Lower leg skin (tissue), 4 donors: ENCODE data around the gene CEP192. TPM values are rescaled to one million over a fixed set of nuclear protein-coding genes. Genes with fewer than 3 reads are reported as not detected.

Experiments
- DNase-seq, 2 donors: peaks; one replicate each; pipeline ENCODE4 v3.0.0-alpha.2; 2019; ENCODE audit warnings: low spot score in 2 of 2
- H3K4me3 ChIP-seq: fragments of 200-600 bp; sonication (generic); 2 replicates; pipeline ENCODE4 v1.5.1; 2017; ENCODE audit warnings: mild to moderate bottlenecking, low read depth; ENCODE audit not compliant: poor library complexity, severe bottlenecking
- POLR2A ChIP-seq, 2 donors: fragments of 450-650 bp; IDR thresholded peaks; one replicate each; pipeline ENCODE4 v1.6.1; 2016 to 2017; ENCODE audit warnings: antibody characterized with exemption in 2 of 2, mild to moderate bottlenecking in 1 of 2, moderate library complexity in 1 of 2
- WGBS, 2 donors: methylation state at CpG; one replicate each; pipeline ENCODE4 v1.1.5; 2018; 5-methylcytosine and 5-hydroxymethylcytosine counted together
- intact Hi-C: fragments of 100-400 bp; cut with DNase I; formaldehyde crosslinking; loops from one replicate; pipeline ENCODE4 v1.15.0; 2023; ENCODE audit warnings: low total_unique reads
- total RNA-seq, 4 donors: library from RNA; depleted of rRNA; stranded (reverse); fragments of >200 nt; gene quantifications; one replicate each; pipeline ENCODE4 v1.1.0, GENCODE V29; 2016
- TF ChIP-seq, protein P1 (sequence below), 3 donors: fragments of 450-650 bp; IDR thresholded peaks; one replicate each; pipeline ENCODE4 v1.5.1; 2016; ENCODE audit warnings: antibody characterized with exemption in 3 of 3, mild to moderate bottlenecking in 3 of 3, moderate library complexity in 2 of 3

CEP192 gene
- total RNA-seq, 4 donors from 2014 or later, result 12.6 to 17.5 (median 14.8) TPM

DNA sequence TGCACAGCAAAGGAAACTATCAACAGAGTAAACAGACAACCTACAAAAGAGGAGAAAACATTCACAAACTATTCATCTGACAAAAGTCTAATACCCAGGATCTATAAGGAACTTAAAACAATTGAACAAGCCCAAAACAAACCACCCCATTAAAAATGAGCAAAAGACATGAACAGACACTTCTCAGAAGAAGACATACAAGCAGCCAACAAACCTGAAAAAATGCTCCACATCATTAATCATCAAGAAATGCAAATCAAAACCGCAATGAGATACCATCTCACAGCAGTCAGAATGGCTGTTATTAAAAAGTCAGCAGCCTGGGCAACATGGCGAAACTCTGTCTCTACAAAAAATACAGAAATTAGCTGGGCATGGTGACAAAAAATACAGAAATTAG lies 117.2 kb downstream of the CEP192 start:
- no peak overlapping the region for H3K4me3 ChIP-seq
- TF ChIP-seq POLR2A (IDR thresholded peaks at IDR 0.05), result no peak
- TF ChIP-seq, protein P1, sequence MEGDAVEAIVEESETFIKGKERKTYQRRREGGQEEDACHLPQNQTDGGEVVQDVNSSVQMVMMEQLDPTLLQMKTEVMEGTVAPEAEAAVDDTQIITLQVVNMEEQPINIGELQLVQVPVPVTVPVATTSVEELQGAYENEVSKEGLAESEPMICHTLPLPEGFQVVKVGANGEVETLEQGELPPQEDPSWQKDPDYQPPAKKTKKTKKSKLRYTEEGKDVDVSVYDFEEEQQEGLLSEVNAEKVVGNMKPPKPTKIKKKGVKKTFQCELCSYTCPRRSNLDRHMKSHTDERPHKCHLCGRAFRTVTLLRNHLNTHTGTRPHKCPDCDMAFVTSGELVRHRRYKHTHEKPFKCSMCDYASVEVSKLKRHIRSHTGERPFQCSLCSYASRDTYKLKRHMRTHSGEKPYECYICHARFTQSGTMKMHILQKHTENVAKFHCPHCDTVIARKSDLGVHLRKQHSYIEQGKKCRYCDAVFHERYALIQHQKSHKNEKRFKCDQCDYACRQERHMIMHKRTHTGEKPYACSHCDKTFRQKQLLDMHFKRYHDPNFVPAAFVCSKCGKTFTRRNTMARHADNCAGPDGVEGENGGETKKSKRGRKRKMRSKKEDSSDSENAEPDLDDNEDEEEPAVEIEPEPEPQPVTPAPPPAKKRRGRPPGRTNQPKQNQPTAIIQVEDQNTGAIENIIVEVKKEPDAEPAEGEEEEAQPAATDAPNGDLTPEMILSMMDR (IDR thresholded peaks at IDR 0.05), result no peak
- intact Hi-C loops, result no loop called here
- DNase-seq, result no peak
- WGBS, 2 donors, result 50 to 95% methylated on average over 2 of the region's 2 CpGs

DNA sequence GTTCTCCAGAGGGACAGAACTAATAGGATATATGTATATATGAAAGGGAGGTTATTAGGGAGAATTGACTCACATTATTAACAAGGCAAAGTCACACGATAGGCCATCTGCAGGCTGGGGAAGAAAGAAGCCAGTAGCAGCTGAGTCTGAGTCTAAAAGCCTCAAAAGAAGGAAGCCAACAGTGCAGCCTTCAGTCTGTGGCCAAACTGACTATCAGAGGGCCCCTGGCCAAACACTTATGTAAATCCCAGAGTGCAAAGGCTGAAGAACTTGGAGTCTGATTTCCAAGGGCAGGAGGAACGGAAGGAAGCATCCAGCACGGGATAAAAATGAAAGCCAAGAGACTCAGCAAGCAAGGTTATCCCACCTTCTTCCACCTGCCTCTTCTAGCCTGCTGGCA lies 119.4 kb downstream of the CEP192 start:
- intact Hi-C loops, result no loop called here
- no peak for DNase-seq
- TF ChIP-seq, protein P1 (IDR thresholded peaks at IDR 0.05), result no peak
- no peak for TF ChIP-seq POLR2A (IDR thresholded peaks at IDR 0.05)
- WGBS, 2 donors, result 91 to 95% methylated on average over 3 of the region's 3 CpGs
- H3K4me3 ChIP-seq, result no peak overlapping the region

DNA sequence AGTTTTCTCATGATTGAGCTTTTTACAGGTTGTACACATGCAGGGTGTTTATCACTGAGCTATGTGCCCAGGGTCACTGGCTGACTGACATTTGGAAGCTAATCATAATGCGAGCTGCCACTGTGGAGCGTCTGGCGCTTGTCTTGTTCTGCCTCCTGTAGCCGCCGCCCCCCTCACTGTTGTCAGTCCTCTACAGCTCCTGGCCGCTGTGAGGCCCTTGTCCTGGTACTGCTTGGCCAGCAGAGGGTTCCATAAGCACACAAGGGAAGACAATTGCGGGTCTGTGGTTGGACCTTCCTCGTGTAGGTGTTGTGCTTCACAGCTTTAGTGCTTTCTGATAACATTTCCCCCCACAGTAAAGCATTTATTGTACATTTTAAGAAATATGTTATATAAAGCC lies 121.8 kb downstream of the CEP192 start:
- DNase-seq, result no peak
- WGBS, 2 donors, result 59 to 78% methylated on average over 8 of the region's 8 CpGs
- no peak for TF ChIP-seq POLR2A (IDR thresholded peaks at IDR 0.05)
- TF ChIP-seq, protein P1 (IDR thresholded peaks at IDR 0.05), result no peak
- no peak overlapping the region for H3K4me3 ChIP-seq
- intact Hi-C loops, result no loop called here

DNA sequence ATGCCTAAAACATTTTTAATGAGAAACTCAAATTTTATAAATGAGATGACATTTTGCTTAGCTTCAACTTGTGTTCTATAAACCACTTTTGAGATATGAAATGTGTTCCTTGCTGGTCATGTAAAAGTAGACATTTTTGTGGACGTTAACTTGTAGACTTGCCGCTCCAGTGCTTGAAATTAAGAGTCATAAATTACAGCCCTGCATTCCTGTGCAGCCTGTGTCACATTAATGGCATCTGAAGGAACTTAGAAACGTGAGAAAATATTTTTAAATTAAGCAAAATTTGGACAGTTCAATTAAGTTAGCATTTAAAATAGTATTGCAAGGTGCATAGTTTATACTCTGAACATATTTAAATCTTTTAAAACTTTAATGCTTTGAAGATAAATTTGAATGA lies 129.1 kb downstream of the CEP192 start:
- no peak overlapping the region for H3K4me3 ChIP-seq
- DNase-seq, result no peak
- TF ChIP-seq, protein P1 (IDR thresholded peaks at IDR 0.05), result no peak
- TF ChIP-seq POLR2A (IDR thresholded peaks at IDR 0.05), result no peak
- 81 to 92% methylated on average over 3 of the region's 3 CpGs for WGBS, 2 donors
- intact Hi-C loops, result no loop called here

DNA sequence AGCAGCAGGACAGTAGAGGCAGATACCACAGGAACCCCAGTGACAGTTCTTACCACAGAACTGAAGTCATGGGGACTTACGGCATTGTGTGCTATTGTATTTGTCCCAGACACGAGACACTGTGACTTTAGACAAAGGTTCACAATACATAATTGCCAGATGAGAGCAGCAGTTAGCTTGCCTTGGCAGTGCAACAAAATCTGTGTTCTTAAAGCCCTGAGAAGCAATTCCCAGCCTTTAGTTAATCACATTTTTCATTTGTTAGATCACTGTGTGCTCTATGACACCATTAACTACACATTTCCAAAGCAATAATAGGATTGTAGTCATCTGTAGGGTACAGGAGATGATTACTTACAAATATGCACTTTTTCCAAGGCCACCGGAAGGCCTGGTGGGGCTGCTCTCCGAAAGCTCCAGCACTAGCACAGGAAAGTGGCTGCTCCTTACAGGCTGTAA lies 129.8 kb downstream of the CEP192 start:
- no peak for TF ChIP-seq POLR2A (IDR thresholded peaks at IDR 0.05)
- TF ChIP-seq, protein P1 (IDR thresholded peaks at IDR 0.05), result no peak
- no peak overlapping the region for H3K4me3 ChIP-seq
- DNase-seq, result no peak
- WGBS, 2 donors, result 78 to 84% methylated on average over 4 of the region's 4 CpGs
- intact Hi-C loops, result no loop called here

DNA sequence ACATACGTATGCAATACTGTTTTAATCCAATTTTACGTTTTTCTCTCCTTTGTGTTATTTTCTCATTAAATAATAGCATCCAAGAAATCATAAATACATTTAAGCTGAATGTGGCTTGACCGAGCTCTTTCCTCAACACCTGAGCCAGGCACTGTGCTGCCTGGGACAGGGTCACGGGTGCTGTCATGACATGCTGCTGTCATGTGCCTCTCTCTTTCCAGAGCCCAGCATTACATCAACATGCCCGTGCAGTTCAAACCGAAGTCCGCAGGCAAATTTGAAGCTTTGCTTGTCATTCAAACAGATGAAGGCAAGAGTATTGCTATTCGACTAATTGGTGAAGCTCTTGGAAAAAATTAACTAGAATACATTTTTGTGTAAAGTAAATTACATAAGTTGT lies 133.2 kb downstream of the CEP192 start:
- WGBS, 2 donors, result 56 to 66% methylated on average over 8 of the region's 8 CpGs
- no peak for TF ChIP-seq POLR2A (IDR thresholded peaks at IDR 0.05)
- TF ChIP-seq, protein P1 (IDR thresholded peaks at IDR 0.05), result no peak
- intact Hi-C loops, result no loop called here
- DNase-seq, result no peak
- H3K4me3 ChIP-seq, result no peak overlapping the region
